HEK293 (cell line): ENCODE data around the gene WTIP.

Source experiments
- CTCF ChIA-PET: fragments of 350-600 bp; formaldehyde crosslinking; extraction: SDS; loops from one replicate; lab custom pipeline; 2021; ENCODE audit warnings: antibody characterized with exemption; lab: Yijun Ruan, JAX
- POLR2A ChIA-PET: fragments of 300-600 bp; formaldehyde crosslinking; extraction: SDS; loops from one replicate; lab custom pipeline; 2020; ENCODE audit warnings: antibody characterized with exemption, inconsistent platforms; lab: Yijun Ruan, JAX
- H3K27ac ChIP-seq: fragments of 200-500 bp; sonication (Bioruptor generic); 2 replicates; pipeline ENCODE4 v1.5.1; 2014; ENCODE audit warnings: low read depth, low read length, control low read depth, inconsistent platforms; ENCODE audit errors: extremely low read depth
- H3K36me3 ChIP-seq, 2 experiments: fragments of 200-500 bp in 1 of 2; sonication (Bioruptor generic) in 1 of 2; 1 replicate in 1 of 2; 2 replicates in 1 of 2; pipeline ENCODE4 v1.5.1; 2014 to 2017; ENCODE audit warnings: inconsistent platforms in 2 of 2, low read length in 2 of 2; ENCODE audit not compliant: control insufficient read depth in 2 of 2, insufficient read depth in 1 of 2
- H3K4me1 ChIP-seq: fragments of 200-500 bp; sonication (Bioruptor generic); 2 replicates; pipeline ENCODE4 v1.5.1; 2014; ENCODE audit warnings: mild to moderate bottlenecking, low read length, inconsistent platforms; ENCODE audit not compliant: control insufficient read depth, insufficient read depth
- H3K4me3 ChIP-seq: 2 replicates; pipeline ENCODE4 v1.5.1; 2011; ENCODE audit warnings: low read depth, mild to moderate bottlenecking, control low read depth, low read length, moderate library complexity
- H3K9me3 ChIP-seq: fragments of 200-500 bp; sonication (Bioruptor generic); 2 replicates; pipeline ENCODE4 v1.5.1; 2014; ENCODE audit warnings: low read depth, low read length, inconsistent platforms; ENCODE audit not compliant: control insufficient read depth, insufficient read depth
- GLI2 ChIP-seq: fragments of 450-650 bp; formaldehyde crosslinking; IDR thresholded peaks from 2 replicates; pipeline ENCODE4; 2017; ENCODE audit warnings: missing biosample characterization, missing genetic modification characterization, low read depth, borderline replicate concordance
- PBX3 ChIP-seq: sonication (generic); formaldehyde crosslinking; IDR thresholded peaks from 2 replicates; pipeline ENCODE4 v1.8.1; 2022; ENCODE audit warnings: mild to moderate bottlenecking, moderate library complexity, missing genetic modification reagents
- ZBTB20 ChIP-seq: fragments of 450-650 bp; formaldehyde crosslinking; IDR thresholded peaks from 2 replicates; pipeline ENCODE4 v1.5.1; 2016; ENCODE audit warnings: missing biosample characterization, missing genetic modification characterization
- ZBTB8A ChIP-seq: fragments of 450-650 bp; formaldehyde crosslinking; IDR thresholded peaks from 2 replicates; pipeline ENCODE4 v1.5.1; 2016; ENCODE audit warnings: missing biosample characterization, missing genetic modification characterization
- ZNF585B ChIP-seq: fragments of 450-650 bp; formaldehyde crosslinking; IDR thresholded peaks from 2 replicates; pipeline ENCODE4 v1.5.1; 2016; ENCODE audit warnings: missing biosample characterization, missing genetic modification characterization
- ZNF626 ChIP-seq: fragments of 450-650 bp; sonication (Bioruptor Pico); formaldehyde crosslinking; IDR thresholded peaks from 2 replicates; pipeline ENCODE4 v1.5.1; 2018; ENCODE audit warnings: missing biosample characterization, missing genetic modification characterization, inconsistent platforms
- ZNF664 ChIP-seq: fragments of 450-650 bp; formaldehyde crosslinking; IDR thresholded peaks from 2 replicates; pipeline ENCODE4 v1.5.1; 2016; ENCODE audit warnings: missing biosample characterization, missing genetic modification characterization
- ZNF747 ChIP-seq: fragments of 450-650 bp; formaldehyde crosslinking; IDR thresholded peaks from 2 replicates; pipeline ENCODE4 v1.5.1; 2016; ENCODE audit warnings: missing biosample characterization, missing genetic modification characterization
- ZNF785 ChIP-seq: fragments of 450-650 bp; formaldehyde crosslinking; IDR thresholded peaks from 2 replicates; pipeline ENCODE4 v1.5.1; 2016; ENCODE audit warnings: missing biosample characterization, missing genetic modification characterization
- TF ChIP-seq, protein P1 (sequence below): fragments of 450-650 bp; formaldehyde crosslinking; IDR thresholded peaks from 2 replicates; pipeline ENCODE4 v1.5.1; 2016; ENCODE audit warnings: missing biosample characterization, missing genetic modification characterization
- TF ChIP-seq, protein P2 (sequence below): fragments of 450-650 bp; formaldehyde crosslinking; IDR thresholded peaks from 2 replicates; pipeline ENCODE4 v1.5.1; 2016; ENCODE audit warnings: missing biosample characterization, missing genetic modification characterization
- TF ChIP-seq, protein P3 (sequence below): fragments of 450-650 bp; formaldehyde crosslinking; IDR thresholded peaks from 2 replicates; pipeline ENCODE4 v1.5.1; 2016; ENCODE audit warnings: missing biosample characterization, missing genetic modification characterization
- TF ChIP-seq, protein P4 (sequence below): fragments of 450-650 bp; formaldehyde crosslinking; IDR thresholded peaks from 2 replicates; pipeline ENCODE4 v1.5.1; 2016; ENCODE audit warnings: missing biosample characterization, missing genetic modification characterization
- TF ChIP-seq, protein P5 (sequence below): fragments of 450-650 bp; formaldehyde crosslinking; IDR thresholded peaks from 2 replicates; pipeline ENCODE4 v1.5.1; 2016; ENCODE audit warnings: missing biosample characterization, missing genetic modification characterization, low read depth

The WTIP gene

GRCh38 chr19:34484328-34484727, 2.8 kb downstream of the WTIP start:
- POLR2A ChIA-PET = interaction anchor here (0.6 kb wide), 1 partner anchor 21 kb away, joined by 4 read pairs; no protein-coding TSS in a partner anchor
- no peaks in the 10 kb centered on the region for H3K9me3 ChIP-seq
- CTCF ChIA-PET = interaction anchor here (0.6 to 2.2 kb wide), 7 partner anchors 14 to 1240 kb away, joined by 3 to 18 read pairs (median 3); no protein-coding TSS in a partner anchor
- TF ChIP-seq ZBTB8A (tag by site-specific recombination) = peak; percentile 47; the same call in 1 of the 2 replicates
- TF ChIP-seq, protein P1, sequence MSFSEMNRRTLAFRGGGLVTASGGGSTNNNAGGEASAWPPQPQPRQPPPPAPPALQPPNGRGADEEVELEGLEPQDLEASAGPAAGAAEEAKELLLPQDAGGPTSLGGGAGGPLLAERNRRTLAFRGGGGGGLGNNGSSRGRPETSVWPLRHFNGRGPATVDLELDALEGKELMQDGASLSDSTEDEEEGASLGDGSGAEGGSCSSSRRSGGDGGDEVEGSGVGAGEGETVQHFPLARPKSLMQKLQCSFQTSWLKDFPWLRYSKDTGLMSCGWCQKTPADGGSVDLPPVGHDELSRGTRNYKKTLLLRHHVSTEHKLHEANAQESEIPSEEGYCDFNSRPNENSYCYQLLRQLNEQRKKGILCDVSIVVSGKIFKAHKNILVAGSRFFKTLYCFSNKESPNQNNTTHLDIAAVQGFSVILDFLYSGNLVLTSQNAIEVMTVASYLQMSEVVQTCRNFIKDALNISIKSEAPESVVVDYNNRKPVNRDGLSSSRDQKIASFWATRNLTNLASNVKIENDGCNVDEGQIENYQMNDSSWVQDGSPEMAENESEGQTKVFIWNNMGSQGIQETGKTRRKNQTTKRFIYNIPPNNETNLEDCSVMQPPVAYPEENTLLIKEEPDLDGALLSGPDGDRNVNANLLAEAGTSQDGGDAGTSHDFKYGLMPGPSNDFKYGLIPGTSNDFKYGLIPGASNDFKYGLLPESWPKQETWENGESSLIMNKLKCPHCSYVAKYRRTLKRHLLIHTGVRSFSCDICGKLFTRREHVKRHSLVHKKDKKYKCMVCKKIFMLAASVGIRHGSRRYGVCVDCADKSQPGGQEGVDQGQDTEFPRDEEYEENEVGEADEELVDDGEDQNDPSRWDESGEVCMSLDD = peak; percentile 19; the same call in 1 of the 2 replicates
- no peak for TF ChIP-seq ZNF585B (tag by site-specific recombination)
- TF ChIP-seq, protein P2, sequence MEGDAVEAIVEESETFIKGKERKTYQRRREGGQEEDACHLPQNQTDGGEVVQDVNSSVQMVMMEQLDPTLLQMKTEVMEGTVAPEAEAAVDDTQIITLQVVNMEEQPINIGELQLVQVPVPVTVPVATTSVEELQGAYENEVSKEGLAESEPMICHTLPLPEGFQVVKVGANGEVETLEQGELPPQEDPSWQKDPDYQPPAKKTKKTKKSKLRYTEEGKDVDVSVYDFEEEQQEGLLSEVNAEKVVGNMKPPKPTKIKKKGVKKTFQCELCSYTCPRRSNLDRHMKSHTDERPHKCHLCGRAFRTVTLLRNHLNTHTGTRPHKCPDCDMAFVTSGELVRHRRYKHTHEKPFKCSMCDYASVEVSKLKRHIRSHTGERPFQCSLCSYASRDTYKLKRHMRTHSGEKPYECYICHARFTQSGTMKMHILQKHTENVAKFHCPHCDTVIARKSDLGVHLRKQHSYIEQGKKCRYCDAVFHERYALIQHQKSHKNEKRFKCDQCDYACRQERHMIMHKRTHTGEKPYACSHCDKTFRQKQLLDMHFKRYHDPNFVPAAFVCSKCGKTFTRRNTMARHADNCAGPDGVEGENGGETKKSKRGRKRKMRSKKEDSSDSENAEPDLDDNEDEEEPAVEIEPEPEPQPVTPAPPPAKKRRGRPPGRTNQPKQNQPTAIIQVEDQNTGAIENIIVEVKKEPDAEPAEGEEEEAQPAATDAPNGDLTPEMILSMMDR (tag by site-specific recombination) = 0 out of 2 replicates have a peak, but pooled peaks have one; percentile 11
- peaks cover 10% of the 10 kb centered on the region; the same call in 1 of the 2 replicates for H3K4me1 ChIP-seq
- no peak overlapping the region for H3K27ac ChIP-seq
- H3K36me3 ChIP-seq = no peaks in the 10 kb centered on the region; a peak in 1 of 3 replicates
- H3K4me3 ChIP-seq = no peak overlapping the region

GRCh38 chr19:34485831-34486230, 4.3 kb downstream of the WTIP start:
- H3K4me3 ChIP-seq = no peak overlapping the region
- TF ChIP-seq ZNF664 (tag by site-specific recombination) (no peak), ZBTB20 (tag by site-specific recombination) (no peak), ZNF626 (tag by site-specific recombination) (no peak), ZNF785 (no peak), PBX3 (CRISPR knock-in tag) (no peak), GLI2 (no peak), ZNF747 (tag by site-specific recombination) (no peak)
- TF ChIP-seq, protein P3, sequence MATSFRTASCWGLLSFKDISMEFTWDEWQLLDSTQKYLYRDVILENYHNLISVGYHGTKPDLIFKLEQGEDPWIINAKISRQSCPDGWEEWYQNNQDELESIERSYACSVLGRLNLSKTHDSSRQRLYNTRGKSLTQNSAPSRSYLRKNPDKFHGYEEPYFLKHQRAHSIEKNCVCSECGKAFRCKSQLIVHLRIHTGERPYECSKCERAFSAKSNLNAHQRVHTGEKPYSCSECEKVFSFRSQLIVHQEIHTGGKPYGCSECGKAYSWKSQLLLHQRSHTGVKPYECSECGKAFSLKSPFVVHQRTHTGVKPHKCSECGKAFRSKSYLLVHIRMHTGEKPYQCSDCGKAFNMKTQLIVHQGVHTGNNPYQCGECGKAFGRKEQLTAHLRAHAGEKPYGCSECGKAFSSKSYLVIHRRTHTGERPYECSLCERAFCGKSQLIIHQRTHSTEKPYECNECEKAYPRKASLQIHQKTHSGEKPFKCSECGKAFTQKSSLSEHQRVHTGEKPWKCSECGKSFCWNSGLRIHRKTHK = no peak
- TF ChIP-seq, protein P4, sequence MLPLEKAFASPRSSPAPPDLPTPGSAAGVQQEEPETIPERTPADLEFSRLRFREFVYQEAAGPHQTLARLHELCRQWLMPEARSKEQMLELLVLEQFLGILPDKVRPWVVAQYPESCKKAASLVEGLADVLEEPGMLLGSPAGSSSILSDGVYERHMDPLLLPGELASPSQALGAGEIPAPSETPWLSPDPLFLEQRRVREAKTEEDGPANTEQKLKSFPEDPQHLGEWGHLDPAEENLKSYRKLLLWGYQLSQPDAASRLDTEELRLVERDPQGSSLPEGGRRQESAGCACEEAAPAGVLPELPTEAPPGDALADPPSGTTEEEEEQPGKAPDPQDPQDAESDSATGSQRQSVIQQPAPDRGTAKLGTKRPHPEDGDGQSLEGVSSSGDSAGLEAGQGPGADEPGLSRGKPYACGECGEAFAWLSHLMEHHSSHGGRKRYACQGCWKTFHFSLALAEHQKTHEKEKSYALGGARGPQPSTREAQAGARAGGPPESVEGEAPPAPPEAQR (tag by site-specific recombination) = no peak
- TF ChIP-seq, protein P5, sequence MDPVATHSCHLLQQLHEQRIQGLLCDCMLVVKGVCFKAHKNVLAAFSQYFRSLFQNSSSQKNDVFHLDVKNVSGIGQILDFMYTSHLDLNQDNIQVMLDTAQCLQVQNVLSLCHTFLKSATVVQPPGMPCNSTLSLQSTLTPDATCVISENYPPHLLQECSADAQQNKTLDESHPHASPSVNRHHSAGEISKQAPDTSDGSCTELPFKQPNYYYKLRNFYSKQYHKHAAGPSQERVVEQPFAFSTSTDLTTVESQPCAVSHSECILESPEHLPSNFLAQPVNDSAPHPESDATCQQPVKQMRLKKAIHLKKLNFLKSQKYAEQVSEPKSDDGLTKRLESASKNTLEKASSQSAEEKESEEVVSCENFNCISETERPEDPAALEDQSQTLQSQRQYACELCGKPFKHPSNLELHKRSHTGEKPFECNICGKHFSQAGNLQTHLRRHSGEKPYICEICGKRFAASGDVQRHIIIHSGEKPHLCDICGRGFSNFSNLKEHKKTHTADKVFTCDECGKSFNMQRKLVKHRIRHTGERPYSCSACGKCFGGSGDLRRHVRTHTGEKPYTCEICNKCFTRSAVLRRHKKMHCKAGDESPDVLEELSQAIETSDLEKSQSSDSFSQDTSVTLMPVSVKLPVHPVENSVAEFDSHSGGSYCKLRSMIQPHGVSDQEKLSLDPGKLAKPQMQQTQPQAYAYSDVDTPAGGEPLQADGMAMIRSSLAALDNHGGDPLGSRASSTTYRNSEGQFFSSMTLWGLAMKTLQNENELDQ = no peak
- TF ChIP-seq, all 188 proteins: peak for 0
- no peak overlapping the region for H3K27ac ChIP-seq
- peaks cover 10% of the 10 kb centered on the region; the same call in 1 of the 2 replicates for H3K4me1 ChIP-seq
- ChIA-PET POLR2A (no interaction called here), CTCF (interaction anchor here (1.1 to 2.2 kb wide), 3 partner anchors 15 to 226 kb away, joined by 3 to 18 read pairs (median 5); no protein-coding TSS in a partner anchor)
- no peaks in the 10 kb centered on the region for H3K9me3 ChIP-seq
- H3K36me3 ChIP-seq = peaks cover 4 to 7% of the 10 kb centered on the region in 2 experiments; a peak in 2 of 3 replicates
